Parathyroid adenoma (tissue), 2 donors: Measurements from ENCODE around the gene ASIC4.
A peak's percentile ranks its signal among the peaks of the same experiment; 100 is the strongest.

ENCODE experiments used
- H2AFZ ChIP-seq: fragments of 300-600 bp; sonication (generic); one replicate; pipeline ENCODE4 v1.7.0; 2017; ENCODE audit warnings: antibody characterized with exemption, mild to moderate bottlenecking
- H3K27ac ChIP-seq: fragments of 300-600 bp; sonication (generic); one replicate; pipeline ENCODE4 v1.7.0; 2017
- H3K27me3 ChIP-seq: fragments of 300-600 bp; sonication (generic); one replicate; pipeline ENCODE4 v1.7.0; 2017; ENCODE audit warnings: low read length; ENCODE audit not compliant: control insufficient read depth, insufficient read depth
- H3K36me3 ChIP-seq: fragments of 300-600 bp; sonication (generic); one replicate; pipeline ENCODE4 v1.7.0; 2017; ENCODE audit warnings: low read length; ENCODE audit not compliant: control insufficient read depth, insufficient read depth
- H3K4me1 ChIP-seq: fragments of 300-600 bp; sonication (generic); one replicate; pipeline ENCODE4 v1.7.0; 2017; ENCODE audit warnings: control low read depth
- H3K4me2 ChIP-seq: fragments of 300-600 bp; sonication (generic); one replicate; pipeline ENCODE4 v1.7.0; 2017; ENCODE audit warnings: low read length
- H3K4me3 ChIP-seq: fragments of 300-600 bp; sonication (generic); one replicate; pipeline ENCODE4 v1.7.0; 2017; ENCODE audit warnings: low read depth, low read length
- H3K79me2 ChIP-seq: fragments of 300-600 bp; sonication (generic); one replicate; pipeline ENCODE4 v1.7.0; 2017; ENCODE audit warnings: control low read depth
- H3K9ac ChIP-seq: fragments of 300-600 bp; sonication (generic); one replicate; pipeline ENCODE4 v1.7.0; 2017; ENCODE audit warnings: mild to moderate bottlenecking
- H3K9me3 ChIP-seq: fragments of 300-600 bp; sonication (generic); one replicate; pipeline ENCODE4 v1.7.0; 2017; ENCODE audit warnings: low read length; ENCODE audit not compliant: control insufficient read depth
- CTCF ChIP-seq: fragments of 300-600 bp; sonication (generic); IDR thresholded peaks from one replicate; pipeline ENCODE4 v1.7.0; 2017; ENCODE audit warnings: antibody characterized with exemption, mild to moderate bottlenecking
- donor health status: primary hyperparathyroidism.

Gene ASIC4

DNA sequence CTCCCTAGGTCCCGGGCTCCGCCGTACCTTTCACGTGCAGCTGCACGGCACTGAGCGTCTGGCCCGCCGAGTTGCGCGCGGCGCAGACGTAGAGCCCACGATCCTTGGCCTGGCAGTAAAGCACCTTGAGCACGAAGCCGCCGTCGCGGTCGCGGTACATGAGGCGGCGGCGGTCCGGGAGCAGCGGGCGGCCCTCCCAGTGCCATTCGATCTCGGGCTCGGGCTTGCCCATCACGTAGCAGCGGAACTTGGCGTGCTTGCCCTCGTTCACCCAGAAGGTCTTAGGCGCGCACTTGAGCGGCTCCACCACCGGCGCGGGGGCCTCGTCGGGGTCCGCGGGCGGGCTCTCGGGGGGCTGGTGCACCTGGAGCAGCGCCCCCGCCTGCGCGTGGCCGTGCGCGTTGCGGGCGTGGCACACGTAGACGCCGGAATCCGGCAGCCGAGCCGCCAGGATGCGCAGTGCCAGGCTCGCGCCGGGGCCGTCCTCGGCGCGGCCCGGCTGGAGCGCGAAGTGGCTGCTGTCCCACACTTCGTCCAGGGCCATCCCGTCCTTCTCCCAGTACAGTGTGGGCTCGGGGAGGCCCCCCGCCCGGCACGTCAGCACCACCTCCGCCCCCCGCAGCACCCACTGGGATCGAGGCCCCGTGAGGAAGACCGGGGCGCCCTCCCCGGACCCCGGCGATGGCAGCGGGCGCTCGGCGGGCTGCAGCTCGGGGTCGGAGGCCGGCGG, 56.1 kb downstream of the ASIC4 start:
- Histone ChIP-seq H3K36me3 (no peaks in the 10 kb centered on the region), H3K4me1 (peaks cover 2% of the 10 kb centered on the region), H3K4me3 (peak overlapping the region; percentile 66), H3K9ac (no peak overlapping the region), H3K27ac (no peak overlapping the region), H3K4me2 (peak overlapping the region; percentile 83), H3K9me3 (no peaks in the 10 kb centered on the region), H2AFZ (peak overlapping the region; percentile 100), H3K27me3 (no peaks in the 10 kb centered on the region), H3K79me2 (no peaks in the 10 kb centered on the region)
- peak; percentile 12 for TF ChIP-seq CTCF

DNA sequence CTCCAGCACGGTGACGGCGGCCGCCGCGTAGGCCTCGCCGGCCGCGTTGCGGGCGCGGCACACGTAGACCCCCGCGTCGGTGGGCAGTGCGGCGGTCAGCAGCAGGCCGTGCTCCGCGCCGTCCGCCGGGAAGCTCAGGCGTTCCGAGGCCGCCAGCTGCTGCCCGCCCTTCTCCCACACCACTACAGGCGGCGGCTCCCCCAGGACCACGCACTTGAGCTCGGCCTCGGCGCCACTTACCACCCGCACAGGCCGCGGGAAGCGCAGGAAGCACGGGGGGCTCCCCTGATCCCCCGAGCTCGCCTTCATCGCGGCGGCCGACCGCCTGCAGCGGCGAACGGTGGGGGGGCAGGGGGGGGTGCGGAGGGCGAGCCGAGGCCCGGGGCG, 56.6 kb downstream of the ASIC4 start:
- peak overlapping the region; percentile 83 for H3K4me2 ChIP-seq
- H3K79me2 ChIP-seq: no peaks in the 10 kb centered on the region
- no peak overlapping the region for H3K9ac ChIP-seq
- peak overlapping the region; percentile 100 for H2AFZ ChIP-seq
- peaks cover 2% of the 10 kb centered on the region for H3K4me1 ChIP-seq
- H3K36me3 ChIP-seq: no peaks in the 10 kb centered on the region
- no peaks in the 10 kb centered on the region for H3K9me3 ChIP-seq
- H3K27me3 ChIP-seq: no peaks in the 10 kb centered on the region
- H3K27ac ChIP-seq: peak overlapping the region; percentile 67
- TF ChIP-seq CTCF: no peak
- peak overlapping the region; percentile 66 for H3K4me3 ChIP-seq

DNA sequence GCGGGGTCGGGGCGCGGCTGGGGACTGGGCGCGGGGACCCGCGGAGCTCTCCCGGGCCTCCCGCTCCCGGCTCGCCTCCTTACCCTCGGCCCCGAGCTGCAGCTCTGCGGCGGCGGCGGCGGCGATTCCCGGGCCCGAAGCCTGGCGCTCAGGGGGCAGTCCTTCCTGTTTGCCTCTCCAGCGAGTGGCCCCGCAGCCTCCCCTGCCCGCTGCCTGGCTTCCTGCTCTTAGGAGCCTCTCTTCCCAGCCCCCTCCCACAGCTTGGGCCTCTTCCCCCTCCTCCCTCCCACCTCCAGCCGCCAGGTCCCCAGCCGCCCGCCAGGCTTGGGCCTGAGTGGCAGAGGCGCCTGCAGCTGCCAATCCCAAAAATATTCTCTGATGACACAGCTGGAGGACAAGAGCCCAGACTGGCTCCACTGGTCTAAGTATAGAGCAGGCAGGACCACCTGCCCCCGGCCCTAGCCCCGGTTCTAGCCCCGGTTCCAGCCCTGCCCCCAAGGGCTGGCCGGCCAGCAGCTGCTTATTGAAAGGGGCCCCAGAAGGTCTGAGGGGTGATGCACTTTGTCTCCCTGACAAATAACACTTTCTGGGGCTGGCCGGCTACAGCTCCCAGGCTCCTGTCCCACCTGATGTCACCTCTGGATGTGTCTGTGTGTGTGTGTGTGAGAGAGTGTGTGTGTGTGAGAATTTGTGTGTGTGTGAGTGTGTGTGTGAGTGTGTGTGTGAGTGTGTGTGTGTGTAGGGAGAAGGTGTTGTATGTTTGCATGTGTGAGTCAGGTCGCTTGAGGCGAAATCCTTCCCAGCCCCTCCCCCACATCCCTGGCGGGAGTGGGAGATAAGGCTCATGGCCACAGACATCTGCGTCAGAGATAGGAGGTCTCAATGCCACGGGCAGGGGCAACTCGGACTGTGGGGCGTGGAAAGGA, 57.3 kb downstream of the ASIC4 start, which contains the start of gene OBSL1:
Gene OBSL1 (minus strand): TSS at position 229 of the 926 bp plus-strand sequence. CDS start 307 bp downstream, outside the sequence.
- Histone ChIP-seq H3K27me3 (no peaks in the 10 kb centered on the region), H3K4me1 (peaks cover 2% of the 10 kb centered on the region), H3K9ac (peak within 1 kb of the TSS; percentile 77), H3K79me2 (no peaks in the 10 kb centered on the region), H3K4me3 (peak within 1 kb of the TSS; percentile 66), H2AFZ (peak within 1 kb of the TSS; percentile 100), H3K4me2 (peak within 1 kb of the TSS; percentile 83), H3K36me3 (no peaks in the 10 kb centered on the region), H3K9me3 (no peaks in the 10 kb centered on the region), H3K27ac (peak within 1 kb of the TSS; percentile 67)
- no peak for TF ChIP-seq CTCF

DNA sequence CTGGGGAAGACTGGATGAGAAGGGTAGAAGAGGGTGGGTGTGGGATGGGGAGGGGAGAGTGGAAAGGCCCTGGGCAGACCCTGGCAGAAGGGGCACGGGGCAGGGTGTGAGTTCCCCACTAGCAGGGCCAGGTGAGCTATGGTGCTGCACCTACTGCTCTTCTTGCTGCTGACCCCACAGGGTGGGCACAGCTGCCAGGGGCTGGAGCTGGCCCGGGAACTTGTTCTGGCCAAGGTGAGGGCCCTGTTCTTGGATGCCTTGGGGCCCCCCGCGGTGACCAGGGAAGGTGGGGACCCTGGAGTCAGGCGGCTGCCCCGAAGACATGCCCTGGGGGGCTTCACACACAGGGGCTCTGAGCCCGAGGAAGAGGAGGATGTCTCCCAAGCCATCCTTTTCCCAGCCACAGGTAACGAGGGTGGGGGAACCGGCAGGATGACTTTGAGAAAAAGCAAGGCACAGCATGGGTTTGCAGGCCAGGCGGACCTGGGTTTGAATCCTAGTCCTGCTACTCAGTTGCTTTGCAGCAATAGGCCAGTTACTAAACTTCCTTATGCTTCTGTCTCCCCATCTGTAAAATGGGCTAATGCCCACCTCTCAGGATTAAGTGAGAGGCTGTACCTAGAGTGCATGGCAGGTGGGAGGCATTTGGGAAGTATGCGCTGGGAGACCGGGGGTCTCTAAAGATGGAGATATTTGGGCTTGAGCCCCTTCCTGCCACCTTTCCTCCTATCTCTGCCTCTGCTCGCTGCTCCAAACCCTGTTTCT, 58.1 kb downstream of the ASIC4 start, which contains the start of gene INHA:
Gene INHA (plus strand): TSS at position 74 of the 765 bp plus-strand sequence. CDS start 65 bp downstream, at position 139.
- Histone ChIP-seq H3K9ac (peak within 1 kb of the TSS; percentile 77), H2AFZ (peak within 1 kb of the TSS; percentile 100), H3K4me2 (peak within 1 kb of the TSS; percentile 82), H3K4me1 (peaks cover 2% of the 10 kb centered on the region), H3K27ac (peak within 1 kb of the TSS; percentile 67), H3K9me3 (no peaks in the 10 kb centered on the region), H3K4me3 (peak within 1 kb of the TSS; percentile 66), H3K27me3 (no peaks in the 10 kb centered on the region), H3K36me3 (no peaks in the 10 kb centered on the region), H3K79me2 (no peaks in the 10 kb centered on the region)
- TF ChIP-seq CTCF: no peak
